SK-N-MC (cell line): ENCODE data around the gene MBTPS2.

Experiments used
- EZH2 ChIP-seq: fragments of 200-600 bp; sonication (generic); IDR thresholded peaks from one replicate; pipeline ENCODE4 v1.6.1; 2017; ENCODE audit warnings: antibody characterized with exemption
- FOXP2 ChIP-seq: optimal IDR thresholded peaks from 2 replicates; pipeline ENCODE3; 2011; ENCODE audit warnings: mild to moderate bottlenecking, moderate library complexity; ENCODE audit not compliant: insufficient read depth; ENCODE audit errors: extremely low read length, control extremely low read depth
- POLR2AphosphoS5 ChIP-seq: IDR thresholded peaks from 2 replicates; pipeline ENCODE4 v1.6.1; 2012; ENCODE audit warnings: mild to moderate bottlenecking, low read depth, low read length, borderline replicate concordance

- TF ChIP-seq EZH2 (no peak), POLR2AphosphoS5 (no peak), FOXP2 (no peak)
Measured at GRCh38 chrX:21812628-21813027, 26.8 kb upstream of the MBTPS2 start.
